Measurements from ENCODE around the gene NR3C2. TPM values are rescaled to one million over a fixed set of nuclear protein-coding genes. Genes with fewer than 3 reads are reported as not detected.

NR3C2 gene
- total RNA-seq, 5 donors from 2014 or later (not counting 1 experiment from before 2014, with no cell fraction given) = 33.5 to 60.4 (median 34.5) TPM

DNA sequence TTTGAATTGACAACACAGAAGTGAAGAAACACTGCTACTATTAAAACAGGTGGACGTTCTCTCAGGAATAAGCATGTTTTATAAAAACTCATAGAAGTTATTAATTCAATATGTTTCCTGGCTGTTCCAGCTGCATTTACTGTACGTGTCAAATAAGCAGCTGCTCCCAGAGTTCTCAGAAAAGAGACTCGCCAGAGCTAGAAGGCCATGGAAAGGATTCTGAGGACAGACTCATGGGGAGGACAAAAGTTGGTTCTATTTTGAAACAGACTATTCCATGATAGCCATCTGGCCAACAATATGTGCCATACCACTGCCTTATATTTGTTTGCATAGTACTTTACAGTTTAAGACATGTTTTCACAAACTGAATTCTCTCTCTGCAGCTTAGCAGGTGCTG lies 136.5 kb downstream of the NR3C2 start:
- Mint-ChIP-seq H3K27ac (no peak overlapping the region), H3K4me1 (peaks cover 0 to 23% (median 20%) of the 10 kb centered on the region in 3 donors), H3K4me3 (no peak overlapping the region), H3K27me3 (no peaks in the 10 kb centered on the region), H3K36me3 (peaks cover 24% of the 10 kb centered on the region), H3K9me3 (peaks cover 0 to 10% (median 4%) of the 10 kb centered on the region in 3 donors)
- Histone ChIP-seq H3K9me3 (no peaks in the 10 kb centered on the region), H3K36me3 (ENCODE audit: control insufficient read depth in 2 of 2, extremely low read depth in 1 of 2, insufficient read depth in 1 of 2, low read length in 1 of 2) (no peaks in the 10 kb centered on the region), H3K27me3 (replicated peaks in 1 of 2; ENCODE audit: control insufficient read depth in 2 of 2, extremely low read depth in 1 of 2, insufficient read depth in 2 of 2, low read length in 1 of 2) (no peaks in the 10 kb centered on the region), H3K4me3 (ENCODE audit: control insufficient read depth in 1 of 2, extremely low read depth in 1 of 2, low read length in 1 of 2) (no peak overlapping the region), H3K4me1 (ENCODE audit: control insufficient read depth in 1 of 2, extremely low read depth in 1 of 2, insufficient read depth in 2 of 2, low read length in 2 of 2) (no peaks in the 10 kb centered on the region), H3K27ac (ENCODE audit: low read length) (no peak overlapping the region)
- DNase-seq = no peak
- ChIA-PET POLR2A (no interaction called here), CTCF (interaction anchor here in 1 of 2 donors (0.7 kb wide), 1 partner anchor 61 kb away, joined by 5 read pairs; no protein-coding TSS in a partner anchor)
- no peak for ATAC-seq (replicated peaks in 1 of 4)
- 80% methylated on average over 1 of the region's 3 CpGs for WGBS (ENCODE audit: insufficient coverage)

DNA sequence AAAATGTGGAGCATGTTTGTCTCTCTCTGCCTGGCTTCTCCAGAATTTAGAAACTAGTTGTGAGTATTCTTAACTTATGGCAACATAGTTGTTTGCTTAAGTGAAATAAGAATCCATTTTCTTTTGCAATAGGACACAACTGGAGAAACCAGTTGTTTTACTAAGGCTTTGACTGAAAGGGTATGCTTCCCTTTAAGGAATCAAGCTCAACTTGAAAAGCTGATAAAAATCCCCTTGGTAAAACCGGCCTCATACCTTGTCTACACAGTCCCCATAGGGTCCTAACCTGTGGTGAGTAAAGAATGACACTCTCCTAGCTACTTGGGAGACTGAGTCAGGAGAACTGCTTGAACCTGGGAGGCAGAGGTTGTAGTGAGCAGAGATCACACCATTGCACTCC lies 139.8 kb downstream of the NR3C2 start:
- H3K4me3 Mint-ChIP-seq = no peak overlapping the region
- Histone ChIP-seq H3K27ac (ENCODE audit: low read length) (no peak overlapping the region), H3K9me3 (no peaks in the 10 kb centered on the region), H3K4me3 (ENCODE audit: control insufficient read depth in 1 of 2, extremely low read depth in 1 of 2, low read length in 1 of 2) (no peak overlapping the region), H3K36me3 (ENCODE audit: control insufficient read depth in 2 of 2, extremely low read depth in 1 of 2, insufficient read depth in 1 of 2, low read length in 1 of 2) (no peaks in the 10 kb centered on the region), H3K27me3 (replicated peaks in 1 of 2; ENCODE audit: control insufficient read depth in 2 of 2, extremely low read depth in 1 of 2, insufficient read depth in 2 of 2, low read length in 1 of 2) (no peaks in the 10 kb centered on the region), H3K4me1 (ENCODE audit: control insufficient read depth in 1 of 2, extremely low read depth in 1 of 2, insufficient read depth in 2 of 2, low read length in 2 of 2) (no peaks in the 10 kb centered on the region)
- ChIA-PET CTCF (no interaction called here), POLR2A (no interaction called here)
- H3K9me3 Mint-ChIP-seq = peaks cover 0 to 10% (median 7%) of the 10 kb centered on the region in 3 donors
- peaks cover 11 to 28% (median 28%) of the 10 kb centered on the region in 3 donors for H3K4me1 Mint-ChIP-seq
- ATAC-seq (replicated peaks in 1 of 4) (no peak), DNase-seq (no peak)
- peaks cover 30% of the 10 kb centered on the region for H3K36me3 Mint-ChIP-seq
- WGBS (ENCODE audit: insufficient coverage) = no CpG with 5 or more reads among the region's 1 CpG
- no peaks in the 10 kb centered on the region for H3K27me3 Mint-ChIP-seq
- H3K27ac Mint-ChIP-seq = no peak overlapping the region

DNA sequence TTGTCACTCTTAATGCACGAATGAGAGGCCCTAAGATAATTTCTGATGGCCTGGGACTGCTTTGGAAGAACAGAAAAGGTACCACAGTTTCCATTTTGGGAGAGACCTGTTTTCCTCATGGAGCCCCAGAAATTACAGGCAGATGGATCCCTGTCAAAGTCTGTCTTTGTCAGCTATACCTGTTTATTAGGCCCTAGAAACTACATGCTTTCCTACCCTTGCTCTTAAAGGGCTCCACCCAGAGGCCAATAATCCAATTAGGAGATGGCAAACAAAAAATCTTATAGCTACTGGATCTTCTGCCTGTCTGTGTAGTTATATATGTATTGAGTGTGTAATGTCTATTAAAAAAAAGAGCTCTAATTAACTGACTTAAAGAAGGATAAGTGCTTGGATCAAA lies 141.3 kb downstream of the NR3C2 start:
- H3K27ac Mint-ChIP-seq = no peak overlapping the region
- peaks cover 18 to 36% (median 29%) of the 10 kb centered on the region in 3 donors for H3K4me1 Mint-ChIP-seq
- WGBS (ENCODE audit: insufficient coverage) = 67% methylated on average over 1 of the region's 1 CpG
- Histone ChIP-seq H3K9me3 (no peaks in the 10 kb centered on the region), H3K4me1 (ENCODE audit: control insufficient read depth in 1 of 2, extremely low read depth in 1 of 2, insufficient read depth in 2 of 2, low read length in 2 of 2) (no peaks in the 10 kb centered on the region), H3K27me3 (replicated peaks in 1 of 2; ENCODE audit: control insufficient read depth in 2 of 2, extremely low read depth in 1 of 2, insufficient read depth in 2 of 2, low read length in 1 of 2) (no peaks in the 10 kb centered on the region), H3K4me3 (ENCODE audit: control insufficient read depth in 1 of 2, extremely low read depth in 1 of 2, low read length in 1 of 2) (no peak overlapping the region), H3K36me3 (ENCODE audit: control insufficient read depth in 2 of 2, extremely low read depth in 1 of 2, insufficient read depth in 1 of 2, low read length in 1 of 2) (no peaks in the 10 kb centered on the region), H3K27ac (ENCODE audit: low read length) (no peak overlapping the region)
- POLR2A ChIA-PET = no interaction called here
- no peaks in the 10 kb centered on the region for H3K27me3 Mint-ChIP-seq
- no peak overlapping the region for H3K4me3 Mint-ChIP-seq
- H3K9me3 Mint-ChIP-seq = peaks cover 0 to 10% (median 7%) of the 10 kb centered on the region in 3 donors
- DNase-seq (no peak), ATAC-seq (replicated peaks in 1 of 4) (no peak)
- CTCF ChIA-PET = interaction anchor here in 1 of 2 donors (0.6 kb wide), 1 partner anchor 142 kb away, joined by 4 read pairs; no protein-coding TSS in a partner anchor
- peaks cover 27% of the 10 kb centered on the region for H3K36me3 Mint-ChIP-seq

DNA sequence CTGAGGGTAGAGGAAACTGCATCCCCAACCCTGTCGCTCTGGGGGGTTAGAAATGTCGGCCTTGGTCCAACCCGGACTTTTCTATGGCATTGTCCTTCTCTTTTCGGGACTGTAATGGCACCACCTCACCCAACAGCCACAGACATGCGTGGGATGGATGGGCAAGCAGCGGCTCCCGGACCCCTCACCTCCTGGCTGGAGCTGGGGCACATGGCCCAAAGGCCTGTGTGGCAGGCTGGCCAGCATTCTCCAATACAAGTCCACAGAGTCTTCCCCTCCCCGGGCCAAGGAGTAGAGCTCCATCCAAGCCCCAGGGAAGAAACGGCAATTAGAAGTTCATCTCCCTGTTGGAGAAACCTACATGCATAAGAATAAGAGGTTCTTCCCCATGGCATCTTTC lies 142.9 kb downstream of the NR3C2 start:
- peaks cover 24% of the 10 kb centered on the region for H3K36me3 Mint-ChIP-seq
- no peak overlapping the region for H3K27ac Mint-ChIP-seq
- Histone ChIP-seq H3K27ac (ENCODE audit: low read length) (no peak overlapping the region), H3K36me3 (ENCODE audit: control insufficient read depth in 2 of 2, extremely low read depth in 1 of 2, insufficient read depth in 1 of 2, low read length in 1 of 2) (no peaks in the 10 kb centered on the region), H3K4me1 (ENCODE audit: control insufficient read depth in 1 of 2, extremely low read depth in 1 of 2, insufficient read depth in 2 of 2, low read length in 2 of 2) (no peaks in the 10 kb centered on the region), H3K4me3 (ENCODE audit: control insufficient read depth in 1 of 2, extremely low read depth in 1 of 2, low read length in 1 of 2) (no peak overlapping the region), H3K9me3 (no peaks in the 10 kb centered on the region), H3K27me3 (replicated peaks in 1 of 2; ENCODE audit: control insufficient read depth in 2 of 2, extremely low read depth in 1 of 2, insufficient read depth in 2 of 2, low read length in 1 of 2) (no peaks in the 10 kb centered on the region)
- ATAC-seq (replicated peaks in 1 of 4) = no peak
- no peaks in the 10 kb centered on the region for H3K27me3 Mint-ChIP-seq
- H3K4me1 Mint-ChIP-seq = peaks cover 25 to 41% (median 33%) of the 10 kb centered on the region in 3 donors
- WGBS (ENCODE audit: insufficient coverage) = 100% methylated on average over 5 of the region's 9 CpGs
- ChIA-PET POLR2A (no interaction called here), CTCF (interaction anchor here in 1 of 2 donors (0.7 kb wide), 1 partner anchor 844 kb away, joined by 5 read pairs; no protein-coding TSS in a partner anchor)
- no peak overlapping the region for H3K4me3 Mint-ChIP-seq
- H3K9me3 Mint-ChIP-seq = peaks cover 0 to 10% (median 7%) of the 10 kb centered on the region in 3 donors
- no peak for DNase-seq

DNA sequence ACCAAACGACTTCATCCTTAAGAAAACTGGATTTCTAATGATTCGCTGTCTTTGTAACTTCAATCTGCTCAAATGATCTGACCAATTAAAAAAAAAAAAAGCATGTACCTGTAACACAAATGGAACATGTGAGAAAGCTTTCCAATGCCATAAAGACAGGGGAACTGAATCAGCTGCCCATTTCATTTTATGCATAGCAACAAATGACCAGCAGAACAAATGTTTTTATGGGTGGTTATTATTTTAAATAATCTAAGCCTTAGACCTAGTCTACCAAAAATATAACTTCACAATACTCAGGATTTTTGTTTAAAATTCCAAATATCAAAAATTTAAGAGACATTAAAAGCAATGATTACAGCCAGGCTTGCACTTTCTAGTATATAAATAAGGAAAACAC lies 145.7 kb downstream of the NR3C2 start:
- Histone ChIP-seq H3K27me3 (replicated peaks in 1 of 2; ENCODE audit: control insufficient read depth in 2 of 2, extremely low read depth in 1 of 2, insufficient read depth in 2 of 2, low read length in 1 of 2) (no peaks in the 10 kb centered on the region), H3K36me3 (ENCODE audit: control insufficient read depth in 2 of 2, extremely low read depth in 1 of 2, insufficient read depth in 1 of 2, low read length in 1 of 2) (no peaks in the 10 kb centered on the region), H3K9me3 (no peaks in the 10 kb centered on the region), H3K27ac (ENCODE audit: low read length) (no peak overlapping the region), H3K4me3 (ENCODE audit: control insufficient read depth in 1 of 2, extremely low read depth in 1 of 2, low read length in 1 of 2) (no peak overlapping the region), H3K4me1 (ENCODE audit: control insufficient read depth in 1 of 2, extremely low read depth in 1 of 2, insufficient read depth in 2 of 2, low read length in 2 of 2) (no peaks in the 10 kb centered on the region)
- Mint-ChIP-seq H3K4me1 (peaks cover 25 to 54% (median 44%) of the 10 kb centered on the region in 3 donors), H3K36me3 (peaks cover 9% of the 10 kb centered on the region), H3K27ac (no peak overlapping the region), H3K27me3 (no peaks in the 10 kb centered on the region), H3K9me3 (peaks cover 0 to 4% (median 0%) of the 10 kb centered on the region in 3 donors), H3K4me3 (no peak overlapping the region)
- WGBS (ENCODE audit: insufficient coverage) = no CpG with 5 or more reads among the region's 2 CpGs
- ChIA-PET CTCF (no interaction called here), POLR2A (no interaction called here)
- ATAC-seq (replicated peaks in 1 of 4) = no peak
- no peak for DNase-seq

DNA sequence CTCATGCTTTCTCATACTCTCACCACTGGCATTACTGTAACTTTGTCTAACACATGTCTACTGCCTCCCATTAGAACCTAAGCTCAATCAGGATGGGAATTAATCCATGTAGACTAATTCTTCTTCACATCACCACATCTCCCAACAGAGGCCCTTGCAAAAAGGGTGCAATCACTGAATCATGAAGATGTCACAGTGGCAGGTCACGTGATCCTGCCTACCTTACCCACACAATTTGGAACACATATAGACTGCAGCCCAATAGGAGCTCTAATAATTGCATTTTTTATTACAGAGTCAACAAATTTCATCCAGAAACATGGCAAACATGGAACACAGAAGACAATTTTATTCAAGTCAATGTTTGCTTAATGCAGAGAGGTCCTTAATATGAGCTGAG lies 146.6 kb downstream of the NR3C2 start:
- POLR2A ChIA-PET = no interaction called here
- Mint-ChIP-seq H3K4me3 (no peak overlapping the region), H3K27ac (no peak overlapping the region), H3K36me3 (peaks cover 6% of the 10 kb centered on the region), H3K27me3 (no peaks in the 10 kb centered on the region), H3K9me3 (peaks cover 0 to 3% (median 0%) of the 10 kb centered on the region in 3 donors), H3K4me1 (peaks cover 34 to 59% (median 50%) of the 10 kb centered on the region in 3 donors)
- H3K9me3 ChIP-seq = no peaks in the 10 kb centered on the region
- H3K27me3 ChIP-seq (replicated peaks in 1 of 2; ENCODE audit: control insufficient read depth in 2 of 2, extremely low read depth in 1 of 2, insufficient read depth in 2 of 2, low read length in 1 of 2) = no peaks in the 10 kb centered on the region
- H3K4me1 ChIP-seq (ENCODE audit: control insufficient read depth in 1 of 2, extremely low read depth in 1 of 2, insufficient read depth in 2 of 2, low read length in 2 of 2) = no peaks in the 10 kb centered on the region
- WGBS (ENCODE audit: insufficient coverage) = 71% methylated on average over 1 of the region's 1 CpG
- no peak overlapping the region for H3K4me3 ChIP-seq (ENCODE audit: control insufficient read depth in 1 of 2, extremely low read depth in 1 of 2, low read length in 1 of 2)
- H3K36me3 ChIP-seq (ENCODE audit: control insufficient read depth in 2 of 2, extremely low read depth in 1 of 2, insufficient read depth in 1 of 2, low read length in 1 of 2) = no peaks in the 10 kb centered on the region
- DNase-seq (no peak), ATAC-seq (replicated peaks in 1 of 4) (no peak)
- no peak overlapping the region for H3K27ac ChIP-seq (ENCODE audit: low read length)
- CTCF ChIA-PET = no interaction called here

DNA sequence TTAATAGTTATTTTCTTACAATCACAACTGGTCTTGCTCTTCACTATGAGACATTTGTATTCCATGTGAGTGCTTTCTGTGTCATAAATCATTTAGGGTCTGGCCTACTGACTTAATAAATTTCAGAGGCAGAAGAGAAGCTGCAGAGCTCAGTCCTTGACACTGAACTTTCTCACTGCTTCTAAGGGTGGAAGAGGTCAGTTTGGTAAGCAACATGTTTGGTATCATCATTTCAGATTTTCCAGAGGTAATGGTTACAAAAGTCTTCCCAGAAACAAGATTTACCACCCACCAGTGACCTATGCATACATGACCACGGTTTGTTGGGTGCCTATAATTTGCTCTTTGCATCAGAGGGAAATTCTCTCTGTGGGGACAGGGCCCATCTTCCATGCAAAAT lies 148.6 kb downstream of the NR3C2 start:
- ChIA-PET CTCF (no interaction called here), POLR2A (no interaction called here)
- Histone ChIP-seq H3K4me3 (ENCODE audit: control insufficient read depth in 1 of 2, extremely low read depth in 1 of 2, low read length in 1 of 2) (no peak overlapping the region), H3K27ac (ENCODE audit: low read length) (no peak overlapping the region), H3K36me3 (ENCODE audit: control insufficient read depth in 2 of 2, extremely low read depth in 1 of 2, insufficient read depth in 1 of 2, low read length in 1 of 2) (no peaks in the 10 kb centered on the region), H3K9me3 (no peaks in the 10 kb centered on the region), H3K27me3 (replicated peaks in 1 of 2; ENCODE audit: control insufficient read depth in 2 of 2, extremely low read depth in 1 of 2, insufficient read depth in 2 of 2, low read length in 1 of 2) (no peaks in the 10 kb centered on the region), H3K4me1 (ENCODE audit: control insufficient read depth in 1 of 2, extremely low read depth in 1 of 2, insufficient read depth in 2 of 2, low read length in 2 of 2) (no peaks in the 10 kb centered on the region)
- H3K4me3 Mint-ChIP-seq = no peak overlapping the region
- no peaks in the 10 kb centered on the region for H3K27me3 Mint-ChIP-seq
- peaks cover 6% of the 10 kb centered on the region for H3K36me3 Mint-ChIP-seq
- no peak overlapping the region for H3K27ac Mint-ChIP-seq
- 71% methylated on average over 1 of the region's 1 CpG for WGBS (ENCODE audit: insufficient coverage)
- H3K4me1 Mint-ChIP-seq = peaks cover 36 to 66% (median 60%) of the 10 kb centered on the region in 3 donors
- DNase-seq (no peak), ATAC-seq (replicated peaks in 1 of 4) (no peak)
- H3K9me3 Mint-ChIP-seq = no peaks in the 10 kb centered on the region
